DOHH2 (cell line): ENCODE measurements around the gene ECT2.

ENCODE experiments used
- H3F3A ChIP-seq: fragments of 200-600 bp; sonication (generic), shearing (Covaris generic); 2 replicates; pipeline ENCODE4 v1.6.0; 2016; ENCODE audit warnings: antibody characterized with exemption, mild to moderate bottlenecking; ENCODE audit not compliant: control insufficient read depth, insufficient read depth
- H3K27ac ChIP-seq: fragments of 200-600 bp; sonication (generic); 2 replicates; pipeline ENCODE4 v1.5.1; 2014; ENCODE audit warnings: low read depth, mild to moderate bottlenecking, low read length, moderate library complexity
- H3K27me3 ChIP-seq: fragments of 200-600 bp; sonication (generic); 2 replicates; pipeline ENCODE4 v1.6.1; 2014; ENCODE audit warnings: mild to moderate bottlenecking, low read length, mixed read lengths; ENCODE audit not compliant: control insufficient read depth
- H3K36me3 ChIP-seq: fragments of 200-600 bp; sonication (generic); 2 replicates; pipeline ENCODE4 v1.6.1; 2014; ENCODE audit warnings: mild to moderate bottlenecking, low read length, moderate library complexity, mixed read lengths; ENCODE audit not compliant: control insufficient read depth
- H3K4me1 ChIP-seq: fragments of 200-600 bp; sonication (generic); 2 replicates; pipeline ENCODE4 v1.6.1; 2014; ENCODE audit warnings: mild to moderate bottlenecking, low read length, mixed read lengths; ENCODE audit not compliant: control insufficient read depth
- H3K4me2 ChIP-seq: fragments of 200-600 bp; sonication (generic); 2 replicates; pipeline ENCODE4 v1.6.0; 2014; ENCODE audit warnings: mild to moderate bottlenecking, low read length, moderate library complexity
- H3K4me3 ChIP-seq: fragments of 200-600 bp; sonication (generic); 2 replicates; pipeline ENCODE4 v1.5.1; 2014; ENCODE audit warnings: mild to moderate bottlenecking, low read length, mixed read lengths
- H3K79me2 ChIP-seq: fragments of 200-600 bp; sonication (generic); 2 replicates; pipeline ENCODE4 v1.6.1; 2014; ENCODE audit warnings: mild to moderate bottlenecking, low read length, mixed read lengths; ENCODE audit not compliant: control insufficient read depth
- H3K9me2 ChIP-seq: fragments of 200-600 bp; sonication (generic); replicated peaks from 2 replicates; pipeline ENCODE4 v1.6.1; 2014; ENCODE audit warnings: mild to moderate bottlenecking, low read length, mixed read lengths; ENCODE audit not compliant: control insufficient read depth
- H3K9me3 ChIP-seq: fragments of 200-600 bp; sonication (generic); 2 replicates; pipeline ENCODE4 v1.6.1; 2014; ENCODE audit warnings: antibody characterized with exemption, low read length, mixed read lengths; ENCODE audit not compliant: control insufficient read depth, insufficient read depth
- H4K20me1 ChIP-seq: fragments of 200-600 bp; sonication (generic); 2 replicates; pipeline ENCODE4 v1.6.0; 2014; ENCODE audit warnings: low read depth, mild to moderate bottlenecking, antibody characterized with exemption, low read length, moderate library complexity; ENCODE audit not compliant: control insufficient read depth, insufficient read depth
- CTCF ChIP-seq: fragments of 200-600 bp; sonication (generic); IDR thresholded peaks from one replicate; pipeline ENCODE4 v1.5.1; 2014; ENCODE audit warnings: antibody characterized with exemption, mild to moderate bottlenecking, low read depth, low read length; ENCODE audit not compliant: poor library complexity, severe bottlenecking
- EZH2phosphoT487 ChIP-seq: fragments of 200-600 bp; sonication (generic); IDR thresholded peaks from 2 replicates; pipeline ENCODE4 v1.6.1; 2017; ENCODE audit warnings: borderline replicate concordance, mild to moderate bottlenecking, antibody characterized with exemption, low read length, moderate library complexity, mixed read lengths

Gene ECT2

GRCh38 chr3:172800156-172800555, 49.6 kb downstream of the ECT2 start:
- no peaks in the 10 kb centered on the region for H3K9me2 ChIP-seq
- H3K4me2 ChIP-seq, result no peak overlapping the region
- no peak overlapping the region for H3K27ac ChIP-seq
- no peaks in the 10 kb centered on the region for H3K4me1 ChIP-seq
- no peaks in the 10 kb centered on the region for H4K20me1 ChIP-seq
- H3K36me3 ChIP-seq, result peaks cover 70% of the 10 kb centered on the region
- H3K27me3 ChIP-seq, result no peaks in the 10 kb centered on the region
- H3F3A ChIP-seq, result 0 out of 2 replicates have a peak, but pooled peaks cover 1% of the 10 kb centered on the region
- no peak overlapping the region for H3K4me3 ChIP-seq
- no peaks in the 10 kb centered on the region for H3K79me2 ChIP-seq
- no peaks in the 10 kb centered on the region for H3K9me3 ChIP-seq
- TF ChIP-seq CTCF (no peak), EZH2phosphoT487 (no peak)

GRCh38 chr3:172803489-172803888, 53.0 kb downstream of the ECT2 start:
- no peaks in the 10 kb centered on the region for H3K27me3 ChIP-seq
- no peak overlapping the region for H3K27ac ChIP-seq
- H3K9me2 ChIP-seq, result no peaks in the 10 kb centered on the region
- TF ChIP-seq EZH2phosphoT487 (no peak), CTCF (no peak)
- H4K20me1 ChIP-seq, result no peaks in the 10 kb centered on the region
- H3F3A ChIP-seq, result peaks cover 4% of the 10 kb centered on the region; the same call in 1 of the 2 replicates
- H3K79me2 ChIP-seq, result no peaks in the 10 kb centered on the region
- H3K4me1 ChIP-seq, result no peaks in the 10 kb centered on the region
- H3K36me3 ChIP-seq, result peaks cover 84% of the 10 kb centered on the region
- H3K4me2 ChIP-seq, result no peak overlapping the region
- H3K4me3 ChIP-seq, result no peak overlapping the region
- H3K9me3 ChIP-seq, result no peaks in the 10 kb centered on the region

- H3K79me2 ChIP-seq, result no peaks in the 10 kb centered on the region
- TF ChIP-seq CTCF (no peak), EZH2phosphoT487 (no peak)
- H3K4me3 ChIP-seq, result no peak overlapping the region
- H3K27me3 ChIP-seq, result no peaks in the 10 kb centered on the region
- no peaks in the 10 kb centered on the region for H3K4me1 ChIP-seq
- peaks cover 4% of the 10 kb centered on the region; the same call in 1 of the 2 replicates for H3F3A ChIP-seq
- no peaks in the 10 kb centered on the region for H3K9me2 ChIP-seq
- H3K9me3 ChIP-seq, result no peaks in the 10 kb centered on the region
- no peak overlapping the region for H3K27ac ChIP-seq
- peaks cover 82% of the 10 kb centered on the region for H3K36me3 ChIP-seq
- H4K20me1 ChIP-seq, result no peaks in the 10 kb centered on the region
- no peak overlapping the region for H3K4me2 ChIP-seq
Measured at GRCh38 chr3:172804323-172804722, 53.8 kb downstream of the ECT2 start.
